ENCODE measurements around the gene C2CD3. TPM values are rescaled to one million over a fixed set of nuclear protein-coding genes. Genes with fewer than 3 reads are reported as not detected.

The C2CD3 gene
- total RNA-seq, 2 experiments from 2014 or later, result 31.9 to 35.1 TPM

GRCh38 chr11:73995247-73995646 is 175.6 kb downstream of the C2CD3 start:
- H3K27me3 ChIP-seq (ENCODE audit: control insufficient read depth in 1 of 2, insufficient read depth in 2 of 2, low read length in 2 of 2), result no peaks in the 10 kb centered on the region
- no peaks in the 10 kb centered on the region for H3K27me3 Mint-ChIP-seq
- H3K36me3 ChIP-seq (ENCODE audit: insufficient read depth, low read length), result no peaks in the 10 kb centered on the region
- H3K9me3 ChIP-seq (ENCODE audit: control insufficient read depth in 1 of 2, insufficient read depth in 1 of 2, low read length in 2 of 2), result no peaks in the 10 kb centered on the region
- peak overlapping the region; percentile 79 for H3K4me3 Mint-ChIP-seq
- peak overlapping the region; percentile 35 for H3K4me3 ChIP-seq (ENCODE audit: low read length)
- peaks cover 76% of the 10 kb centered on the region for H3K4me1 Mint-ChIP-seq (ENCODE audit: low read depth)
- H3K36me3 Mint-ChIP-seq (ENCODE audit: low read depth), result no peaks in the 10 kb centered on the region
- H3K27ac ChIP-seq (ENCODE audit: low read depth in 1 of 2, low read length in 2 of 2), result peak overlapping the region; percentile 80 to 92
- peak in 3 of 14 experiments; percentile 86 to 93 (median 89) for DNase-seq
- no peaks in the 10 kb centered on the region for H3K9me3 Mint-ChIP-seq
- peak; percentile 79 for ATAC-seq (ENCODE audit: poor library complexity)
- peak overlapping the region; percentile 95 for H3K27ac Mint-ChIP-seq
- ChIA-PET CTCF (interaction anchor here (1.3 to 4.4 kb wide), 7 partner anchors 10 to 30 kb away, joined by 3 to 22 read pairs (median 4); partner anchors contain the start of gene UCP2), POLR2A (interaction anchor here (0.7 to 11.2 kb wide), 18 partner anchors 9 to 424 kb away, joined by 3 to 264 read pairs (median 5); partner anchors contain the start of genes MRPL48, UCP2 and UCP3)
- no peak for TF ChIP-seq CTCF (IDR thresholded peaks at IDR 0.05)
- intact Hi-C loops (cut with DNase I, micrococcal nuclease), result loop anchor here (1.0 to 5.0 kb wide), 4 partner anchors 10 to 37 kb away; no protein-coding TSS in a partner anchor
- peaks cover 54% of the 10 kb centered on the region for H3K4me1 ChIP-seq (ENCODE audit: insufficient read depth, low read length)

GRCh38 chr11:73991471-73992006 is 179.3 kb downstream of the C2CD3 start:
- no peak overlapping the region for H3K4me3 Mint-ChIP-seq
- H3K4me1 Mint-ChIP-seq (ENCODE audit: low read depth), result peaks cover 49% of the 10 kb centered on the region
- no peaks in the 10 kb centered on the region for H3K27me3 ChIP-seq (ENCODE audit: control insufficient read depth in 1 of 2, insufficient read depth in 2 of 2, low read length in 2 of 2)
- POLR2A ChIA-PET, result interaction anchor here (1.8 to 11.2 kb wide), 3 partner anchors 11 to 20 kb away, joined by 7 to 264 read pairs (median 137); partner anchors contain the start of gene UCP2
- intact Hi-C loops (cut with DNase I, micrococcal nuclease), result no loop called here
- H3K4me3 ChIP-seq (ENCODE audit: low read length), result no peak overlapping the region
- H3K9me3 Mint-ChIP-seq, result no peaks in the 10 kb centered on the region
- CTCF ChIA-PET, result interaction anchor here (1.9 kb wide), 1 partner anchor 13 kb away, joined by 7 read pairs; no protein-coding TSS in a partner anchor
- ATAC-seq (ENCODE audit: poor library complexity) (no peak), DNase-seq (peak in 2 of 14 experiments; percentile 44 to 59)
- H3K4me1 ChIP-seq (ENCODE audit: insufficient read depth, low read length), result peaks cover 36% of the 10 kb centered on the region
- no peaks in the 10 kb centered on the region for H3K36me3 ChIP-seq (ENCODE audit: insufficient read depth, low read length)
- peak overlapping the region in 1 of 2 donors; percentile 6 for H3K27ac ChIP-seq (ENCODE audit: low read depth in 1 of 2, low read length in 2 of 2)
- TF ChIP-seq CTCF (IDR thresholded peaks at IDR 0.05), result no peak
- no peaks in the 10 kb centered on the region for H3K9me3 ChIP-seq (ENCODE audit: control insufficient read depth in 1 of 2, insufficient read depth in 1 of 2, low read length in 2 of 2)
- no peaks in the 10 kb centered on the region for H3K27me3 Mint-ChIP-seq
- H3K36me3 Mint-ChIP-seq (ENCODE audit: low read depth), result no peaks in the 10 kb centered on the region
- H3K27ac Mint-ChIP-seq, result peak overlapping the region; percentile 95

GRCh38 chr11:73990730-73991129 is 180.1 kb downstream of the C2CD3 start:
- H3K27ac ChIP-seq (ENCODE audit: low read depth in 1 of 2, low read length in 2 of 2), result no peak overlapping the region
- Mint-ChIP-seq H3K27me3 (no peaks in the 10 kb centered on the region), H3K4me3 (no peak overlapping the region), H3K9me3 (no peaks in the 10 kb centered on the region), H3K36me3 (ENCODE audit: low read depth) (no peaks in the 10 kb centered on the region), H3K27ac (peak overlapping the region; percentile 95), H3K4me1 (ENCODE audit: low read depth) (peaks cover 41% of the 10 kb centered on the region)
- POLR2A ChIA-PET, result interaction anchor here (1.8 to 11.2 kb wide), 2 partner anchors 10 to 14 kb away, joined by 7 to 264 read pairs; partner anchors contain the start of gene UCP2
- H3K27me3 ChIP-seq (ENCODE audit: control insufficient read depth in 1 of 2, insufficient read depth in 2 of 2, low read length in 2 of 2), result no peaks in the 10 kb centered on the region
- ATAC-seq (ENCODE audit: poor library complexity) (no peak), DNase-seq (no peak)
- no peak overlapping the region for H3K4me3 ChIP-seq (ENCODE audit: low read length)
- no peaks in the 10 kb centered on the region for H3K9me3 ChIP-seq (ENCODE audit: control insufficient read depth in 1 of 2, insufficient read depth in 1 of 2, low read length in 2 of 2)
- H3K4me1 ChIP-seq (ENCODE audit: insufficient read depth, low read length), result peaks cover 29% of the 10 kb centered on the region
- intact Hi-C loops (cut with DNase I, micrococcal nuclease), result no loop called here
- no peak for TF ChIP-seq CTCF (IDR thresholded peaks at IDR 0.05)
- CTCF ChIA-PET, result interaction anchor here (1.9 kb wide), 1 partner anchor 14 kb away, joined by 7 read pairs; no protein-coding TSS in a partner anchor
- no peaks in the 10 kb centered on the region for H3K36me3 ChIP-seq (ENCODE audit: insufficient read depth, low read length)
